ENCODE results near the gene MRGPRG. TPM values are rescaled to one million over a fixed set of nuclear protein-coding genes. Genes with fewer than 3 reads are reported as not detected.

Gene MRGPRG
- 0.23 TPM in 1 of 5 replicates, not detected in the others for total RNA-seq (2022; extraction: Qiagen RNA extraction; ENCODE audit: low read depth)

GRCh38 chr11:3218483-3219280 lies at the start of gene MRGPRG:
MRGPRG (minus strand) TSS chr11:3218813; CDS start chr11:3218813, 0 bp downstream.

DNA sequence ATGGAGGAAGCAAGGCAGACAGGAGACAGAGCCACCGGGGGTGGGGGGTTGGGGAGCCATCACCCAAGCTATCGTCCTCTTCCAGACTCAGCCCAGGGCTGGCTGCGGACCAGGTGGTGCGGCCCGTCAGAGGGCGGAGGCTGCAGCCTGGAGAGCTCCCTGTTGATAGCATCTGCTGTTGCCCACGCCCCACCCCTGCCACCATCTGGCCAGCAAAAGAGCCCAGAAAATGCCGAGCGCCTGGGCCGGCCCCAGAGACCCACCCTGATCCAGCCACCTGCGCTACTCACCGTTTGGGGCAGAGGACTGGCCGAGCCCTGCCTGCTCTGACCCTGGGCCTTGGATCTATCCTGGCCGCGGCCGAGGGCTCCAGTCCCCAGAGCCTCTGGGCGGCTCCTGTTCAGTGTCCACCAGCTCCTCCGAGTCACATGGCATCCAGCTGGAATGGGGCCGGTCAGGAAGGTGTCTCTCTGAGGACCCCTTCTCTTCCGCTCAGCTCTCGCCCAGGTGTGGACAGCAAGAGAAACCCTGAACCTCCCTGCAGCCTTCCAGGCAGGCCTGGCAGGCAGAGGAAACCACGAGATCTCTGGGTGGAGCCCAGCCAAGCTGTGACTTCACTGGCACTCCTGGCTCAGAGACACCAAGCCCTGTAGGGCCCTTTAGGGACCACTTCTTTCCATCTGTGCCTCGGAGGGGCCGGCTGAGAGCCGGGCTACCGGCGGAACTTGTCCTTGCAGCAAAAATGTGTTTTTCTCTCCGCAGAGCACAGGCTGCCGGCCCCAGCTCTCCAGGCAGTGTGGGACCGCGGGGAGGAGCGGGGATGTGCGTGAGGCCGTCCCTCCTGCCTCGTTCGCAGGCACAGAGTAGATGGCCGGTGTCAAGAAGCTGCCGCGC lies 13.5 kb upstream of the MRGPRG start, which contains the start of gene MRGPRE:
TSS of gene MRGPRE (minus strand) at position 567 of the 894 bp plus-strand sequence. CDS start 3,618 bp downstream, outside the sequence.

Other genes starting within 250 kb of the MRGPRG start
- gene NAP1L4, start 226.5 kb downstream of the MRGPRG start, total RNA-seq (2022; extraction: Qiagen RNA extraction; ENCODE audit: low read depth): 112 to 130 TPM (median 128 TPM) in 5 replicates
- gene CARS1, start 161.4 kb downstream of the MRGPRG start, total RNA-seq (2022; extraction: Qiagen RNA extraction; ENCODE audit: low read depth): 57.4 to 73.3 TPM (median 60.6 TPM) in 5 replicates
- gene OSBPL5, start 53.5 kb downstream of the MRGPRG start, total RNA-seq (2022; extraction: Qiagen RNA extraction; ENCODE audit: low read depth): 4.5 to 7.5 TPM (median 6.2 TPM) in 5 replicates
- gene MRGPRE, start 13.6 kb upstream of the MRGPRG start, total RNA-seq (2022; extraction: Qiagen RNA extraction; ENCODE audit: low read depth): 0.17 to 0.18 TPM in 2 of 5 replicates, not detected in the others
- 17.7 to 22.5 TPM (median 18.4 TPM) in 5 replicates for gene ZNF195, start 160.3 kb upstream of the MRGPRG start, total RNA-seq (2022; extraction: Qiagen RNA extraction; ENCODE audit: low read depth)